ENCODE results near the gene SLC39A3. TPM values are rescaled to one million over a fixed set of nuclear protein-coding genes. Genes with fewer than 3 reads are reported as not detected.

SLC39A3 gene
- total RNA-seq, 1 donor, result 228 TPM

- no peak for DNase-seq (ENCODE audit: low read depth in 2 of 3, low spot score in 2 of 3)
Observed at GRCh38 chr19:2751438-2751830, 11.6 kb upstream of the SLC39A3 start.

DNA sequence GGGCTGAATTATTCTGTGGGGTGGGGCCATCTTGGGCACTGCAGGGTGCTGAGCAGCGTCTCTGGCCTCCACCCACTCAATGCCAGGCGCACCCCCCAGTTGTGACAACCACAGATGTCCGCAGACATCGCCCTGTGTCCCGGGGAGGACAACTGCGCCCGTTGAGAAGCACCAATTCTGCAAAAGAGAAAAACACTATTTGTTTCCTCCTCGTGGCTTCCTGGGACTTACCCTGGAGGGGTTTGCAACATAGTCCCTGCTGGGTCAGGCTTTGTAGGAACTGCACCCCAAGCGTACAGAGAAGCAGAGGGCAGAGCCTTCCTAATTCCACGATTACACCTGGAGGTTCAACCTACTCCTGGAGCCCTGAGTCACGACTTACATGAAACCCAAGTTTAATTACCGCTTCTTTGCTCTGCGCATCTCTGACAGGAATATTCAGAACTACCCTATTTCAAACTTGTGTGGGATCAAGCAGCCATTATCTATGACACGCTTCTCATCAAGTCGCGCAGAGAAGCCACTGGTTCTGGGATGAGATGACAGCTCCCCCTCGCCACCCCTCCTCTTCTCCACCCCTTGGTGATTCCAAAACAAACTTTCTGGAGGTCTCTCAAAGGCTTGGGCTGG, 11.1 kb upstream of the SLC39A3 start:
- no peak for DNase-seq (ENCODE audit: low read depth in 2 of 3, low spot score in 2 of 3)

DNA sequence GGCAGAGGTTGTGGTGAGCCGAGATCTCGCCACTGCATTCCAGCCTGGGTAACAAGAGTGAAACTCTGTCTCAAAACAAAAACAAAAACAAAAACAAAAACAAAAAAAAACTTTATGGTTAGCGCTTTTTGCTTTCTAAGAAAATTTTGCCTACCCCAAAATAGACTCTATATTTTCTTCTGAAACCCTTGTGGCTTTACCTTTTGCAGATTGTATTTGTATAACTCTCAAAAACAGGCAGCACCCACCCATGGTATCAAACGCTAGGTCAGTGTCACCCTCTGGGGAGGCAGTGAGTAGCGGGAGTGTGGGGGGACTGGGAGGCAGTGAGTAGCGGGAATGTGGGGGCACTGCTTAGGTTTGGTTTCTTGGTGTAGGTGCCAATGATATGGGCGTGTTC, 7.5 kb upstream of the SLC39A3 start:
- DNase-seq (ENCODE audit: low read depth in 2 of 3, low spot score in 2 of 3), result no peak

DNA sequence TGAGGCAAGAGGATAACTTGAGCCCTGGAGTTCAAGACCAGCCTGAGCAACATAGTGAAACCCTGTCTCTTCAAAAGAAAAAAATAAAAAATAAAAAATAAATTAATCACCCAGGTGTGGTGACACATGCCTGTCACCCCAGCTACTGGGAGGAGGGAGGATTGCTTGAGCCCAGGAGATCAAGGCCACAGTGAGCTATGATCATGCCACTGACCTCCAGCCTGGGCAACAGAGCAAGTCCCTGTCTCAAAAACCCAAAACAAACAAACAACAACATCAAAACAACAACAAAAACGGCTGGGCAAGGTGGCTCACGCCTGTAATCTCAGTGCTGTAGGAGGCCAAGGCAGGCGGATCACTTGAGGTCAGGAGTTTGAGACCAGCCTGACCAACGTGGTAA, 4.3 kb upstream of the SLC39A3 start:
- DNase-seq (ENCODE audit: low read depth in 2 of 3, low spot score in 2 of 3), result no peak

DNA sequence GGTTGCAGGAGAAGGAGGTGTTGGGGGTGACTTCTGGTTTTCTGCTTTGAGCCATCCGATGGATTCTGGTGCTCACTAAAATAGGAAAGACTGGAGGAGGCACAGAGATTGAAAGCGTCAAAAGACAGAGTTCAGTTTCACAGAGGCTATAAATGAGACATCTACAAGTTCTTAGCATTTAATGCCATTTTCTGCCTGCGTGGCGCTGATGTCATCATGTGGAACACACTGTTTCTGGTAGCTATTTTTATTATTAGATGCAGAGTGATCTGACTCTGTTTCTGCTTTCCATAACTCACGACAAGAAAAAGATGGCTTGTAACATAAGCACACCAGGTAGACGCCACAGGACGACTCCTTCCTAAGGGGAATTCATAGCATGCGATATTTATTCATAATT, 3.3 kb upstream of the SLC39A3 start:
- DNase-seq (ENCODE audit: low read depth in 2 of 3, low spot score in 2 of 3), result no peak

GRCh38 chr19:2740314-2740656, 468 bp upstream of the SLC39A3 start:
- DNase-seq (ENCODE audit: low read depth in 2 of 3, low spot score in 2 of 3), result no peak

DNA sequence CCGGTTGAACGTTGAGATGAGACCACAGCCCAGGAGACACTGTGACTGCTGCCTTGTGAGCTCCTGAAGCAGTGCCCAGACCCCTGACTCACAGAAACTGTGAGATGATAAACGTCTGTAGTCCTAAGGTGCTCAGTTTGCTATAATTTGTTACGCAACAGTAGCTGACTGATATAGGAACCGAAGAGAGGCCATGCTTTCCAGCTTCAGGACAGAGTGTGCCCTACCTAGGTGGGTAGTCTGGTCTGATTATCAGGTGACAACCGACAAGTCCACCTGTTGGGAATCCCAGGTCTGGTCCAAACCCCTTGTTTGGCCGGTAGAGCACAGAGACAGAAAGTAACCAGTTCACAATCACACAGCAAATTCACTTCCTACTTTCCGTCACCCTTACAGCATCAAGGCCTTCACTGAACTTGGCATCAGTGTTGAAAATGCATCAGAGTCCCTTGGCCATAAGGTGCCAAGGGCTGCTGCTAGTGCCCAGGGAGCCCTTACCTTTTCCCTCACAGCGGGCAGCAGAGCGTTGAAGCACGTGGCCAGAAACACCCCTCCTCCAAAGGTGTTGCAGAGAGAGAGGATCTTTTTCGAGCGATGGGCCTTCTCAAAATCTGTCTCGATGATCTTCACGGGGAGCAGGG, 3.1 kb downstream of the SLC39A3 start:
- no peak for DNase-seq (ENCODE audit: low read depth in 2 of 3, low spot score in 2 of 3)

DNA sequence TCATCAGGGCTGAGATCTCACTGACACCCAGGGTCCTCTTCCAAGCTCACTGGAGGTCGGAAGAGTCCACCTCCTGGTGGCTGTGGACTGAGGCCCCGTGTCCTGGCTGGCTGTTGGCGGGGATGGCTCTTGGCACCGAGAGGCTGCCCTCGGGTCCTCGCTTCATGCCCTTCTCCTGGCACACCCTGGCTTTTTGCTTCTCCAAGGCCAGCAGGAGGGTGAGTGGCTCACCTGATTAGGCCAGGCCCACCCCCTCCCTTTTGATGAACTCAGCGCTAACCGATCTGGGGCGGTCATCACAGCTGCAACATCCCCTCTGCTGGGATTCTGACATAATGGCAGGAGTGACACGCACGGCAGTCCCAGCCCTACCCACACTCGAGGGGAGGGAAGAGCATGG, 4.4 kb downstream of the SLC39A3 start:
- no peak for DNase-seq (ENCODE audit: low read depth in 2 of 3, low spot score in 2 of 3)

GRCh38 chr19:2734589-2735288, 5.1 kb downstream of the SLC39A3 start:
- DNase-seq (ENCODE audit: low read depth in 2 of 3, low spot score in 2 of 3), result no peak

DNA sequence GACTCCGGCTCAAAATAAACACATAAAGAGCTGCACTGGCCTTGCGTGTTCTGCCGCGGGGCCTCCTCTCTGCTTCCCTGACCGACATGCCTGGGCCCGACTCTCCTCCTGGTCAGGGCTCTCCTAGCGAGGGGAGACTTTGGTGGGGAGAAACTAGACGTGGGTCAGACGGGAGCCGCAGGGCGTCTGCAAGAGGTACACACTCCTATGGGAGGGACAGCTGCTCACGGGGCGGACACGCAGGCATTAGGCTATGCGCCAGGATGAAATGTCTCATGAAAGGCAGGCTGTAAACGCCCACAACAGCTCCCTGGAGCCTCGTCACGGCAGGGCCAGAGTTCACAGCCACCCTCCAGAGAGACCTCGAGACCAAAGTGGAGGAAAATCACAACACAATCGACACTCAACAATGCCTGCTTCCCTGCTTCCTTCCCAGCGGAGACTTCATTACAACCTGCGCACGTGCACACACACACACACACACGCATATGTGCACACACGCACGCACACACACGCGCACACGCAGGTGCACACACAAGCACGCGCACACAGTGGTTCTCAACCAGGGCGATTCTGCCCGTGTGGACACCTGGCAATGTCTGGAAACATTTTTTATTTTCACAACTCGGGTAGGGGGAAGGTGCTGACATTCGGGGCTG, 5.8 kb downstream of the SLC39A3 start:
- DNase-seq (ENCODE audit: low read depth in 2 of 3, low spot score in 2 of 3), result no peak

DNA sequence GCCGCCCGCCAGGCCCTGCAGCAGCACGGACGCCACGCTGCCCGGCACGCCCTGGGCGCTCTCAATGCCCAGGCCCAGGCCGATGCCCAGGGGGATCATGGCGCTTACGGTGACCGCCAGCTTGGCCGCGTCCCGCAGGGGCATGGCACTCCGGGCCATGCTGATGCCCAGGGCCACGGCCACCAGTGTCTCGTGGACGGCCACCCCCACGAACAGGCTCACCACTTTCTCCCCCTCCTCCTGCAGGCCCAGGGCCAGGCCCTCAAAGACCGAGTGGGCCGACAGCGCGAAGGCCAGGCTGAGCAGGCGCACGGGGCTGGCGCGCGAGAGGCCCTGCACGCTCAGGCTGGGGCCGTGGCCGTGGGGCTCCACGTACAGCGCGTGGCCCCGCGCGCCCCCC, 6.9 kb downstream of the SLC39A3 start:
- DNase-seq (ENCODE audit: low read depth in 2 of 3, low spot score in 2 of 3), result no peak

DNA sequence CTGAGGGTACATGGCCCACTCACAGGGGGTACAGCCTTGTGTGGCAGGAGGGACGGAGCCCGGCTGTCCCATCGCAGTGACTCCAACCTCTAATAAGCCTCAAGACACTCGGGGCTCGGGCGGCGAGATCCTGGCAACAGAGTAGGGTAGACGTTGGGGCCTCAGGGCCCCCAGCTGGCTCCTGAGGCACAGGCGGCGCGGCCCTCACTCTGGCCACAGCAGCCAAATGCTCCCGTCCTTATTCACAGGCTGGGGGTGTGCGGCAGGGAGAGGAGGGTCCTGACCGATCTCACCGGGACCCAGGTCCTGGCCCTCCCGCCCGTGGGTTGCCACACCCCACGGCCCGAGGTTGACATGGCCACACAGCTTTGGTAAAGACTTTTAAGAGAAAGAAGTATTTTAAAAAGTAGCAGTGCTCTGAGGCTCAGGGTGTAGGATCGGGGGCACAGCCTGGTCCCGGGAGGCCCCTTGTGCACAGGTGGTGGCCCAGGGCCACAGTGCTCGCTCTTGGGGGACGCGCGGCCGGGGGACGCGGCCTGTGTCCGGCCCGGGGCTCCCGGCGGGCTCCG, 7.6 kb downstream of the SLC39A3 start:
- DNase-seq (ENCODE audit: low read depth in 2 of 3, low spot score in 2 of 3), result no peak

DNA sequence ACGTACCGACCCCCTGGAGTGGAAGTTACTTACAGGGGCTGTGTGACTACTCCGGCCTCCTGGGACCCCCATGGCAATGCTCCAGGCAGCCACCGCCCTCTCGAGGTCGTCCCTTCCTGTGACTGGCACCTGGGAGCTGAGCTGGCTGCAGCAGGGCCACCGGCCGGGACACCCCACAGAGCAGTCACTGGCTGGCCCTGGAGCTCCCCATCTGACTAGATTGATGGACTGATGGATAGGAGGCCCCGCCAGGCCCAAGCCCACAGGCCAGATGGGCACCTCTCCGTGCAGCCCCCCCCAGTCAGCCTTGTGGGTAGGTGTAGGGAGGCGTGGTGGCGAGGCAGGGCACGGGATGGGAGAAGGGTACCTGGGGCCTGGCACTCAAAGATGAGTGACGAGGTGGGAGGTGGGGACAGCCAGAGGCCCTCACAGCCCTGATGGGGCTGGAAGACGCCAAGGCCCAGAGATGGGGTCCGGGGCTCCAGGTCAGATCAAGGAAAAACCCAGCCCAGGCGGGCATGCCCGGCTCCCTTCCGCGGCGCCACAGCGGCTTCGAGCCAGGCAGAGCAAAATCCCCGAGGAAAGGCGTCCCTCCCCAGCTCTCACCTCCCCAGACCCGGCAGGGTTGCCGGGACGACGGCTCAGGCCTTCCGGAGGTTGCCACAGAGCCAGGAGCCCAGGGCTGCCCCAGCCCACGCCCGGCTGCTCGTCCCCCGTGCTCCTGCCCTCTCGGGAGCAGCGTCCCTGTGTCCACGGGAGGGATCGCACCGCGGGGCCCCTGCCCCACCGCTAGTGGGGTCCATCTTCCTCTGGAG, 8.4 kb downstream of the SLC39A3 start:
- no peak for DNase-seq (ENCODE audit: low read depth in 2 of 3, low spot score in 2 of 3)

DNA sequence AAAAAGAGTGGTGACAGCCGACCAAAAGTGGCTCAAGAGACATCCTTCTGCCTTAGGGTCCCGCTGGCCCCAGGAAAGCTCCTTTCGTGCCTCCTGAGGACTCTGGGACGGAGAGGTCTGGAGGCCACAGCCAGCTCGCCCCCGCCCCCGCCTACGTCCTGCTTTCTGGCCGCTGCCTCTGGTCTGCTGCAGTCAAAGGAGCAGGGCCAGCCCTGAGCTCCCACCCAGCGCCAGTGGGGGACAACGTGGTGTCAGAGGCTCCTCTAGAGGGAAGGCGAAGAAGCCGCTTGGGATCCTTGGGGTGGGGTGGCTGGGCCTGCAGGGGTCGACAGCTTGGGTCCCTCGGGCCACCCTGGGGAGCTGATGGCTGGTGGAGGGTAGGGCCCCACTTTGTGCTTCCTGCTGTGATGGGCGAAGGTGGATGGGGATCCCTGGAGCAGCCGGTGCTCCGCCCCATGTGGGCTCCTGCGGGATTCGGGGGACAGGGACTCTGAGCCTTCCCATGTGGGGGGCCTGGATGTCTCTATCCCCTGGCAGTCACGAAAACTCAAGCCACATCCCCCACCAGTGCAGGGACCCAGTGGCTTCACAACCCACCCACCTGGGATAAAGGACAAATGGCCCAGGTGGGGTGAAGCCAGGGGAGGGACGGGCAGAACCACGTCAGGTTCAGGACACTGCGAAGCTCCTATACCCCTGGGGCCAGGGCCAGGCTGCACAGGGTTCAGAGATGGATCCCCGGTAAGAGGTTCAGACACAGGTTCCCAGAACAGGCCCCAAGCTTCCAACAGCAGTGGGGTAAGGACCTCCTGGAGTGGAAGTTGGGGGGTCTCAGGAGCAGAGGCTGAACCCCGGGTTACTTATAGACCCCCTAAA, 9.6 kb downstream of the SLC39A3 start:
- no peak for DNase-seq (ENCODE audit: low read depth in 2 of 3, low spot score in 2 of 3)

DNA sequence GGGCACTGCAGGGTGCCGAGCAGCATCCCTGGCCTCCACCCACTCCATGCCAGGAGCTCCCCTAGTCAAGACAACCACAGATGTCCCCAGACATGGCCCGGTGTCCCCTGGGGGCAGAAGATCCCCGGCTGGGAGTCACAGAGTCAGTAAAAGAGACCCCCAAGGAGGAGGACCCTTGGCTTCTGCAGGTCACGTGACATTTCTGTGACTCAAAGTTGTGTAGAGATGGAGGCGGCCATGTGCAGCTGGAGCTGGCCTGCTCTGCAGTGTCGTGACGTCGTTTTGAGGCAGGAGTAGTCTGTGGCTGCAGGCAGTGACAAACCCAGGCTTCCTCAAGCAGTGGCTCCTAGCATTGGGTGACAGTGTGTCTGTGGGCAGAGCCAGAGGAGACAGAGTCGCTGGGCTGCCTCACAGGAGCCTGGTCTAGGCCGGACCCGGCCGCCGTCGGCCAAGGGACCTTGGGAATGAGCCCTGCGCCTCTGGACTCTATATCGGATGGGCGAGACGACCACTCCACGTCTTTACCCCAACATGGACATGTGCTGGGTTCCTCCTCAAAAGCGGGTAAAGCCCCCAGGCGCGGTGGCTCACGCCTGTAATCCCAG, 10.9 kb downstream of the SLC39A3 start:
- no peak for DNase-seq (ENCODE audit: low read depth in 2 of 3, low spot score in 2 of 3)

DNA sequence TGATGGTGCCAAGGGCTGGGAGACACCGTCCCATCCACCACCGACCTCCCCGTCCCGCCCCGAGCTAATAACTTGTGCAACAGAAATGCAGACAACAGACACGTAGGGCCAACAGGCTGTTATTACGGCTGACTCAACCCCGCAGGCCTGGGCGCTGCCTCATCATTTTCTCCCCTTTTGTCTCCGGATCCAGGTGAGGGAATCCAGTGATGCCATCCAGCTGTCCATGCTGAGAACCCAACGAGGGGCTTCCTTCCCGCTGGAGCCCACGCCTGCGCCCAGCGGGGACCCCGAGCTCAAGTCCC, 12.2 kb downstream of the SLC39A3 start:
- DNase-seq (ENCODE audit: low read depth in 2 of 3, low spot score in 2 of 3), result no peak

DNA sequence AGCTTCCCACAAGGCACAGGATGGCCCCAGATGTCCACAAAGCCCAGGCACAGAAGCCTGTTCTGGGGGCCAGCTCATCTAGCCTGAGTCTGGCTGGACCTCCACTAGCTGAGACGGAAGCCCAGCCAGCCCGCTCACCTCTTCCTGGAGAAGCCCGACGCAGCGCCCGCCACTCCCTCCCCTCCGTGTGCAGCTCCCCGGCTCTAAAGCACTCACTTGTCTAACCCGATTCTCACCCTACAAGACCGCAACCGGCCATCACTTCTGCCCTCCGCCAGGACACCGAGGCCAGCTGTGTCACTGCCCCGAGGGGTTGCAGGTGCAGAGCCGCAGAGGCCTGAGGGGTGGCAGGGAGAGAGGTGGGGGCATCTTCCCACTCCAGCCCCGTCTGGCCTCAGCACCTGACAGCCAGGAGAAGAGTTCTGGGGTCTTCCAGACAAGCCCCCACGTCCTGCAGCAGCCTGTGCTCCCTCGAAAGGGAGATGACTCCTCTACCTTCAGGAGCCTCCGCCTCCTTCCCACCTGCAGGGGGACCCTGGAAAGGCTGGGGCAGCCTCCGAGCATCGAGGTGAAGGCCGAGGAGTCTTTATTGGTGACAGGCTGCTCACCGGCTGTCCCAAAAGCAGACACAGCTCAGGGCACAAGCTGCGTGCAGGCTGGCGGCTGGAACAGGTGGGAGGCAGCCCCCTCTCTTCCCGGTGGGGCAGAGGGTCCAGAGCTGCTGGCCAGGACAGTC, 12.7 kb downstream of the SLC39A3 start:
- DNase-seq (ENCODE audit: low read depth in 2 of 3, low spot score in 2 of 3), result no peak

DNA sequence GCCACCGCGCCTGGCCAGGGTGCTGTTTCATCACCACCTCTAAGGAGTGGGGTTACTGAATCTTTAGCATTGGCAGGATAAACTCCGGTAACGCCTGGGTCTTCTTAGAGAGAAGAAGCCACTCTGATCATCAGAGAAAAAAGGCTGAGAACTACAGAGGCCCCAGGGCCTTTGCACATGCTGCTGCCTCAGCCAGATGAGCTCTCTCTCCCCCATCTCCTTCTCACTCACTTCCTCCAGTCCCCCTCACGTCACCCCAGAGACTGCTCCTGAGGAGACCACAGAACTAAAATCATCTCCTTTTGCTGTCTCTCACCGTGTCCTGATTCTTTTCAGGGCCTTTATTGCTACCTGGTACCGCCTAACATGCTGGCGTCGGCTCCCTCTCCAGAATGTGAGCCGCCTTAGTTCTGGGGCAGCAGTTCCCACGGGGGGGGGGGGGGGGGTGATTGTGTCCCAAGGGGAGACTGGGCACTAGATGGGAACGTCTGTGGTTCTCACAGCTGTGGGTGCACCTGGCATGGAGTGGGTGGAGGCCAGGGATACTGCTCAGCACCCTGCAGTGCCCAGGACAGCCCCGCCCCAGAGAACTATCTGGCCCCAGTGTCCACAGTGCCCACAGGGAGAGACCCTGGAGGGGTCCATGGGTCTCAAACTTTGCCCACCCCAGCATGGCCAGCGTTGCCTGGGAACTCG, 13.5 kb downstream of the SLC39A3 start:
- DNase-seq (ENCODE audit: low read depth in 2 of 3, low spot score in 2 of 3), result no peak
